ENCODE results near the gene LMTK3. TPM values are rescaled to one million over a fixed set of nuclear protein-coding genes. Genes with fewer than 3 reads are reported as not detected.

Gene LMTK3
- total and polyA plus RNA-seq, 9 of the 15 experiments (the other 6 are each of a cell fraction or from before 2014, with no cell fraction given): 0.35 to 12.3 (median 2.0) TPM; not detected in 2

GRCh38 chr19:48540110-48540509, 28.5 kb upstream of the LMTK3 start:
- Histone ChIP-seq H2AFZ (ENCODE audit: low read depth, low read length) (peak overlapping the region; percentile 70), H3K36me3 (ENCODE audit: control insufficient read depth, insufficient read depth, low read length) (no peaks in the 10 kb centered on the region), H3K4me1 (replicated peaks in 1 of 2; ENCODE audit: control insufficient read depth in 2 of 2, insufficient read depth in 2 of 2, low read length in 2 of 2) (peaks cover 2 to 15% of the 10 kb centered on the region in 2 experiments; a peak in 2 of 5 replicates), H3K27ac (ENCODE audit: extremely low read depth, low read depth, low read length) (no peak overlapping the region), H3K4me2 (ENCODE audit: insufficient read depth, low read length) (no peak overlapping the region), H3K4me3 (no peak overlapping the region), H3K27me3 (ENCODE audit: control insufficient read depth in 2 of 2, insufficient read depth in 2 of 2, low read length in 2 of 2) (no peaks in the 10 kb centered on the region), H4K20me1 (replicated peaks; ENCODE audit: control insufficient read depth, insufficient read depth, low read length) (no peaks in the 10 kb centered on the region), H3K9me3 (replicated peaks; ENCODE audit: control insufficient read depth, insufficient read depth, low read depth, low read length) (no peaks in the 10 kb centered on the region), H3K9me1 (ENCODE audit: control insufficient read depth, insufficient read depth, low read length) (no peaks in the 10 kb centered on the region), H3K9ac (ENCODE audit: insufficient read depth in 1 of 2, low read depth in 2 of 2, low read length in 2 of 2) (peak overlapping the region in 1 of 2 experiments; percentile 77; a peak in 1 of 4 replicates), H3K79me2 (ENCODE audit: control insufficient read depth, insufficient read depth, low read length) (no peaks in the 10 kb centered on the region)
- in situ Hi-C loops (cut with MboI) (no loop called here), intact Hi-C loops (cut with micrococcal nuclease) (no loop called here)
- WGBS (ENCODE audit: insufficient coverage, low coverage, missing lambda C conversion rate): 28% methylated on average over 7 of the region's 7 CpGs
- POLR2A ChIA-PET: interaction anchor here (0.5 to 1.5 kb wide), 10 partner anchors 12 to 140 kb away, joined by 3 to 6 read pairs (median 4); no protein-coding TSS in a partner anchor
- BruUV-seq (replicated peaks): no TSS peak
- CTCF ChIA-PET (ENCODE audit: low intra/inter-chr PET ratio): no interaction called here
- FAIRE-seq: no peak
- peak; percentile 36; the same call in 1 of the 3 replicates for ATAC-seq
- DNase-seq (ENCODE audit: extremely low read depth in 1 of 4, low spot score in 3 of 4): no peak
- TF ChIP-seq GTF2F1 (IDR thresholded peaks at IDR 0.05; ENCODE audit: low read depth, low read length): no peak
- TF ChIP-seq, protein P1, sequence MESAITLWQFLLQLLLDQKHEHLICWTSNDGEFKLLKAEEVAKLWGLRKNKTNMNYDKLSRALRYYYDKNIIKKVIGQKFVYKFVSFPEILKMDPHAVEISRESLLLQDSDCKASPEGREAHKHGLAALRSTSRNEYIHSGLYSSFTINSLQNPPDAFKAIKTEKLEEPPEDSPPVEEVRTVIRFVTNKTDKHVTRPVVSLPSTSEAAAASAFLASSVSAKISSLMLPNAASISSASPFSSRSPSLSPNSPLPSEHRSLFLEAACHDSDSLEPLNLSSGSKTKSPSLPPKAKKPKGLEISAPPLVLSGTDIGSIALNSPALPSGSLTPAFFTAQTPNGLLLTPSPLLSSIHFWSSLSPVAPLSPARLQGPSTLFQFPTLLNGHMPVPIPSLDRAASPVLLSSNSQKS (CRISPR knock-in tag; IDR thresholded peaks at IDR 0.05): no peak
- TF ChIP-seq CBFA2T2 (conservative IDR thresholded peaks at IDR 0.05): no peak
- no peak for TF ChIP-seq ZNF76 (CRISPR knock-in tag; IDR thresholded peaks at IDR 0.05; ENCODE audit: borderline replicate concordance)
- no peak for TF ChIP-seq KLF13 (tag; IDR thresholded peaks at IDR 0.05; ENCODE audit: borderline replicate concordance, low read depth)
- no peak for TF ChIP-seq HCFC1 (IDR thresholded peaks at IDR 0.05; ENCODE audit: low read depth, low read length)
- TF ChIP-seq DDX20 (tag; IDR thresholded peaks at IDR 0.05; ENCODE audit: low read depth): no peak
- TF ChIP-seq, protein P2, sequence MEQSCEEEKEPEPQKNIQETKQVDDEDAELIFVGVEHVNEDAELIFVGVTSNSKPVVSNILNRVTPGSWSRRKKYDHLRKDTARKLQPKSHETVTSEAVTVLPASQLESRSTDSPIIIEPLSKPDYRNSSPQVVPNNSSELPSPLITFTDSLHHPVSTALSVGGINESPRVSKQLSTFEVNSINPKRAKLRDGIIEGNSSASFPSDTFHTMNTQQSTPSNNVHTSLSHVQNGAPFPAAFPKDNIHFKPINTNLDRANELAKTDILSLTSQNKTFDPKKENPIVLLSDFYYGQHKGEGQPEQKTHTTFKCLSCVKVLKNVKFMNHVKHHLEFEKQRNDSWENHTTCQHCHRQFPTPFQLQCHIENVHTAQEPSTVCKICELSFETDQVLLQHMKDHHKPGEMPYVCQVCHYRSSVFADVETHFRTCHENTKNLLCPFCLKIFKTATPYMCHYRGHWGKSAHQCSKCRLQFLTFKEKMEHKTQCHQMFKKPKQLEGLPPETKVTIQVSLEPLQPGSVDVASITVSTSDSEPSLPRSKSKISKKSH (CRISPR knock-in tag; IDR thresholded peaks at IDR 0.05): no peak
- TF ChIP-seq ZNF764 (CRISPR knock-in tag; IDR thresholded peaks at IDR 0.05; ENCODE audit: low read depth): no peak
- no peak for TF ChIP-seq HDAC6 (IDR thresholded peaks at IDR 0.05; ENCODE audit: low read depth, low read length)
- no peak for TF ChIP-seq CHD4 (IDR thresholded peaks at IDR 0.05; ENCODE audit: insufficient read depth, insufficient replicate concordance, low read depth, low read length, poor library complexity, severe bottlenecking)
- TF ChIP-seq, protein P3, sequence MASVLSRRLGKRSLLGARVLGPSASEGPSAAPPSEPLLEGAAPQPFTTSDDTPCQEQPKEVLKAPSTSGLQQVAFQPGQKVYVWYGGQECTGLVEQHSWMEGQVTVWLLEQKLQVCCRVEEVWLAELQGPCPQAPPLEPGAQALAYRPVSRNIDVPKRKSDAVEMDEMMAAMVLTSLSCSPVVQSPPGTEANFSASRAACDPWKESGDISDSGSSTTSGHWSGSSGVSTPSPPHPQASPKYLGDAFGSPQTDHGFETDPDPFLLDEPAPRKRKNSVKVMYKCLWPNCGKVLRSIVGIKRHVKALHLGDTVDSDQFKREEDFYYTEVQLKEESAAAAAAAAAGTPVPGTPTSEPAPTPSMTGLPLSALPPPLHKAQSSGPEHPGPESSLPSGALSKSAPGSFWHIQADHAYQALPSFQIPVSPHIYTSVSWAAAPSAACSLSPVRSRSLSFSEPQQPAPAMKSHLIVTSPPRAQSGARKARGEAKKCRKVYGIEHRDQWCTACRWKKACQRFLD (CRISPR knock-in tag; IDR thresholded peaks at IDR 0.05): no peak
- no peak for TF ChIP-seq USF2 (CRISPR knock-in tag; IDR thresholded peaks at IDR 0.05)
- no peak for TF ChIP-seq ARID1B (IDR thresholded peaks at IDR 0.05)
- no peak for TF ChIP-seq FOXM1 (IDR thresholded peaks at IDR 0.05; ENCODE audit: low read depth)
- no peak for TF ChIP-seq FOXM1 (CRISPR knock-in tag; IDR thresholded peaks at IDR 0.05; ENCODE audit: low read depth)
- no peak for TF ChIP-seq SMARCA4 (IDR thresholded peaks at IDR 0.05)
- TF ChIP-seq ETS2 (tag; IDR thresholded peaks at IDR 0.05; ENCODE audit: borderline replicate concordance, poor library complexity, severe bottlenecking): no peak
